ENCODE measurements around the gene ZNF286A.
"Not testable (repeated sequence)": the region's sequence is repeated elsewhere in the genome, so short reads cannot be mapped to it uniquely, and the experiment has no call there.

ZNF286A gene
- total RNA-seq, result 0.17 to 4.1 (median 1.6) reads per million in 18 experiments

DNA sequence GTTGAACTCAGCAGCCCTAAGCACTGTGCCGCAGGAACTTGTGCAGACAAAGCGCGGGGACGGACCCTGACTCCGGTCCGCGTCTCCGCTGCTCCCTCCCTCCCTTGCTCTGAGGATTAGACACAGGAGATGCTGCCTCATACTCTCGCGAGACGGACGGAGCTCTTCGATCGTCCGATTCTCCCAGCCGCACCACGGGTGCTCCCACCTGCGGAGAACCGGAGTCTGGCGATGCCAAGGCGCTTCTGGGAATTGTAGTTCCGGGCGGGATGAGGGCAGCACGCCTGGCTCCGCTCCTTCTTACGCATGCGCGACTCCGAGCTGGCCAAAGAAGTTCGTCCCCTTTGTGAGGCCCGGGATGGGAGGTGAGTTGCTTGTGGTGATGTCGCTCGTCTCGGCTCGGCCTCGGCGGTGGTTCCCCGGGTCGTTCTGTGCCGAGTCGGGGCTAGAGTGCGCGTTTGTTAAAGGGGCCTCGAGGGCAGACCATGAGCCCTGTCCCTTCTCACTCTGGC lies at the start of gene ZNF286A:
TSS of gene ZNF286A (plus strand) at position 340 of the 512 bp plus-strand sequence. CDS start 578 bp downstream, outside the sequence.
- DNase-seq, result peak; percentile 98 to 99

DNA sequence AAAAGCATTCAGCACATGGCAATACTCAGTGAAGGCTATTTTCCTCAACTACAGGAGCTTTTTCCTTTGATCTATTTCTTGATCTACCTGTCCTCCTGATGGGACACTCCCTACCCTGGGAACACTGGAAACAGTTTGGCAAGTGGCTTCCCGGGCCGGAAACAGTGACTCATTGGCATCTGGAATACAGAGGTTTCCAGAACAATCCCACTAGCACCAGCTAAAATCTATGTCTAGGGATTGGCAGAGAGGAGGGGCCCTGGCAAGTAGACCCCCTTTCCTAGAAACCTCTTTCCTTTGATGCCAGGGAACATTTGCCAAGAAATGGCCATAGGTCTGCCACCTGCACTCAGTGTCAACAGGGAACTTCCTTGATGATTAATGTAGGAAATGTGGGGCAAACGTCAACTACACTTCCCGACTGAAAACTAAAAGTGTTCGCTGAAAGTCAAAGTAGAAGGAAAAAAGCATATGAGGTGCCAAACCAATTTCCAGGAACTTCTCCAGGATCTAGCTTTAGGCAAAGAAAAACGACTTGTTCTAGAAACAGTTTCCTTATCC lies 49.6 kb upstream of the ZNF286A start:
- no peak for DNase-seq

DNA sequence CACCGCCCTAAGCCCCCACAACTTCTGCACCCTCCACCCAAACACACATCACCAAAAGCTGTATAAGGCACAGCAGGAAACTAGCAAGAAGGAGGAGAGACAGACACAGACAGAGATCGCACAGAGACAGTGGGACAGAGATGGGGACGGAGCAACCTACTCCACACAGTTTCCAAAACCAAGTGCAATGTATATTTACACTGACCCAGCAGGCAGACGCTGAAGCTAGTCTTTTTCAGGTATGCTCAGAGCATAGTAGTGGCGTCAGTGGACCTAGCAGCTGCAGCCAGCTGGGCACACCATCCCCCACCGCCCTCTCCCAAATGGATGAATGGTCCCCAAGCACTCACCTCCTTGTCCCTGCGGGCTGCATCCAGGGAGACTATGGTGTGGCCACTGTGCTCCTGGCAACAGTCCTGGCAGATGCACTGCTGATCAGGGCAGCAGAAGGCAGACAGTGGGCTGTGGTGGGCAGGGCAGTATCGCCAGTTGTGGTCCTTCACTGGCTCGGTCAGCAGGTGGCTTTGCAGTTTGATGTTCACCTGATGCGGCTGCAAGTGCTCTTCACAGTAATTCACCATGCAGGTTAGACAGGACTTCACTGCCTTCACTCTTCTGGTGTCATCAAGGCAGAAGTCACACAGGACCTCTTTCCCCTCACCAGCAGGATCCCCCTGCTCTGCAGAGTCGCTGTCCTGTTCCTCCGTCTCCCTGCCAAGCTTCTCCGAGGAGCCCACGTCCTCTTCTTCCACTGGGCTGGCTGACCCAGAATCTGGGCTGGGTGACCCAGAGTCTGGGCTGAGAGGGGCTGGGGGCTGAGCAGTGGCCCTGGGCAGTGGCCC lies 48.6 kb upstream of the ZNF286A start:
- no peak for DNase-seq

- DNase-seq, result peak; percentile 97 to 98
Observed at GRCh38 chr17:15651583-15652110, 47.9 kb upstream of the ZNF286A start.

DNA sequence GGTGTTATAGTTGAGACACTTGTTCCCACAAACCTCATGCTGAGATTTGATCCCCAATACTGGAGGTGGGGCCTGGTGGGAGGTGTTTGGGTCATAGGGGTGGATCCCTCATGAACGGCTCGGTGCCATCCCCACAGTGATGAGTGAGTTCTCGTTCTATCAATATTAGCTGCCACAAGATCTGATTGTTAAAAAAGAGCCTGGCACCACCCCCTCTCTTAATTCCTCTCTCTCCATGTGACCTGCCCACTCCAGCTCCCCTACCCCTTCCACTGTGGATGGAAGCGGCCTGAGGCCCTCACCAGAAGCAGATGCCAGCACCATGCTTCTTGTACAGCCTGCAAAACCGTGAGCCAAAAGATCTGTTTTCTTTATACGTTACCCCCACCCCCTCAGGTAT lies 46.6 kb upstream of the ZNF286A start:
- no peak for DNase-seq

- DNase-seq, result not testable (repeated sequence)
Observed at GRCh38 chr17:15654401-15654800, 45.2 kb upstream of the ZNF286A start.

GRCh38 chr17:15654886-15655561 lies 44.5 kb upstream of the ZNF286A start:
- DNase-seq, result no peak

DNA sequence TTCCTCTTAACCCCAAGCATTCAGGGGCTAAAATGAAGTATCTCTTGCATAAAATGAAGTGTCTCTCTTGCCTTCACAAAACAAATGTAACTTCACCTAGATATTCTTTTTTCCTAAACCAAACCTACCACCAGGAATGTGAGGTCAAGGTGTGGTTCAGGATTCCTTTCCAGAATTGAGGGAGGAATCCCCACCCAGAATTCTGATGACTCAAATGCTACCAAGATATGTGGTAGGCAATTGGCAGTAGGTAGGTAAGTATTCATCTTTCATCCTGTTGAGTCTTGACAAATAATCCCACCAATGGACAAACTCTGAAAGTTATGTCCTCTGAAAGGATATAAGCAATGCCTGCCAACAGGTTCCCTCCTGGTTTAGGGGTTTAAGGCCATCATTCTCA lies 41.7 kb upstream of the ZNF286A start:
- DNase-seq, result no peak

DNA sequence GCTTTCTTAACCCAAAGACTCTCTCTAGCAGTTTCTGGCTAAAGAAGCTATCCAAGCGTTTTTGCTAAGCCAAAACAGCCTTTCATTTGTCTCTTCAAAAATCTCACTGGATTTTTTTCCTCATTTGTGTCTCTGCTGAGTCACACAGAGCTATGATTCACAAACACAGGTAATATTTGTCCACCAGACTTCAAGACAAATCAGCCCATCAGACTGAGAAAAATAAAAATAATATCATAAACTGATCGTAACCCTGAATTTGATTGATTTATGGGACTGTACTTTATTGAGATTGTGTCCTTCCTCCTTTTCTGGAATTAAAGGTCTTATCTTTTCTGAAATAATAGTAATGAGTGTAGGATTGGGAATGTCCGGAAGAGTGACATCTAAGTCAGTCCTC lies 41.3 kb upstream of the ZNF286A start:
- DNase-seq, result no peak

DNA sequence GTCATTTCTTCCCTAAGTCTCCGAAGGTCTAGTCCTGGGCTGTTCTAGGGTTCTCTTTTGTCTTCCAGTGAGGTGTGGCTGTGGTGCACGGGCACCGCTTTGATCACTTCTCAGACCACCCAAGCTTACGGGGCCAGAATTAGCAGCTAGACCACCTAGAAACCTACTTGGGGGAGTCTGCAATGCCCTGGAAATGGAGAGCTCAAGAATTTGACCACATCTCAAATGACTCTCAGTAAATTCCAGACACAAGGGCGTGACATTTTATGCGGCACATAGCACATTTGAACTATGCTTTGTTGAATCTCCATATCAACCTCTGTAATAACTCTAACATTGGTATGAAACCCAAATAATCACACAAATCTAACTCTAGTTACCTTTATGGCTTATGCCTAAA lies 40.3 kb upstream of the ZNF286A start:
- DNase-seq, result no peak

DNA sequence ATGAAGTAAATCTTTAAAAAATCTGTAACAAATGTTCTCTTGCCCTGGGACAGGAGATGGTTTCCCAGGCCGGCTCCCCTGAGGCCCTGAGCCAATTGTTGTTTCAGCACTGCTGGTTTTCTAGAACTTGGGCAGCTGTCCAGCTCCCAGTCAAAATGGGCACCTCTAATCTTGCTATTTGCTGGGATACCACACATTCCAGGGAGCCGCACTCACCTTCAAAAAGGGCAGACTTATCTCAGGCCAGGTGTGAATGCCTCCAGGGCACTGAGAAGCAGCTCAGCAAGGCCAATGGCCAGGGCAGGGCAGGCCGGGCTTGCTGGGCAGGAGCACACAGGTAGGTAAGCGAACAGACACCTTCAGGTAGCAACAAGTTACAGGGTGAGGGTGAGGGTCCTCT lies 39.9 kb upstream of the ZNF286A start:
- no peak for DNase-seq

DNA sequence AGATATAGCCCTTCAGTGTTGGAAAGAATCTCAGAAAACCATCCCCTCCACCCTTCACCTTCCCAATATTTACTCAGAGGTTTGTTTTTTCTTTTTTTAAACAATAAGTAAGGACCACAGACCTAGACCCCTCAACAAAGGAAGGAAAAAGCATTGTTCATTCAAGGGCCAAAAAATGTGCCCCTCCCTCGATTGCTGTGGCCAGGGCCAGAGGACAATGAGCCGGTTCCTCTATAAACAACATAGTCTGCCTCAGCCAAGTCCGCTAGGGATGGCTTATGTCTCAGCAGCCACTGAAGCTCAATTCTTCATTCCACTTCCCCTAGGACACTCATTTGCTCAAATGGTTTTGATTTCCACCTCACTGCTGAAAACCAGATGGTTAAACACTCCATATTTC lies 39.5 kb upstream of the ZNF286A start:
- no peak for DNase-seq

- DNase-seq, result no peak
Observed at GRCh38 chr17:15662681-15663080, 36.9 kb upstream of the ZNF286A start.

GRCh38 chr17:15663176-15663575 lies 36.4 kb upstream of the ZNF286A start:
- no peak for DNase-seq

- no peak for DNase-seq
Observed at GRCh38 chr17:15663691-15664090, 35.9 kb upstream of the ZNF286A start.

- DNase-seq, result not testable (repeated sequence)
Observed at GRCh38 chr17:15669526-15669925, 30.0 kb upstream of the ZNF286A start.

DNA sequence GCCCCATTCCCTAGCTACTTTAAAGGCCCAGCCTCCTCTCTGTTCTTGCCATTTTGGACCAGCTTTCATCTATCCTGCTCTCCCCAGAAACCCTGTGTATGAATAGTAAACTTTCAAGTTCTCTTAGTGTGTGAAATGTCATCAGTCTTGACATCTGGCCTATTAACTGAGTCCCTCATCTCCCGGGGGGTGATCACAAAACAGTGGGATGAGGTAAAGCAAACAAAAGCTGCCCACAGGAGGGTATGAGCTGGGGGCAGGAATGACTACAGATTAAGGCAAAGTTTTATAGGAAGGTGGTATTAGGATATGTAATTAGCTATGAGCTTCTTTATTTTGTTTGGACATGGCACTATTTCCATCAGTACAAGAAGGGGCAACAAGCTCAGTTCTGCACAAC lies 24.9 kb upstream of the ZNF286A start:
- not testable (repeated sequence) for DNase-seq

DNA sequence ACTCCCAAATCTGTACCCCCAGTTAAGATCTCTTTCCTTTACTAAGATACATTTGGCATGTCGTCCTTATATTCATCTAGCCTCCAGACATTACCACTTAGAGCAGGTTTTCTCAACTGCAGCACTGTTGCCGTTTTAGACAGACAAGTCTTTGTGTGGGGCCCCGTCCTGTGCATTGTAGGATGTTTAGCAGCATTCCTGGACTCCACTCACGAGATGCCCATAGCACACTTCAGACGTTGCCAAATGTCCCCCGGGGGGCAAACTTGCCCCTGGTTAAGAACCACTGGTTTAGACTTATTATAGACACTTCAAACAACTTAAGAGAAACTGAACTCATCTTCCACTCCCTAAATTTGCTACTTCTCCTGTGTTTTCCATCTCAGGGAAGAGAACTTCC lies 23.6 kb upstream of the ZNF286A start:
- not testable (repeated sequence) for DNase-seq

DNA sequence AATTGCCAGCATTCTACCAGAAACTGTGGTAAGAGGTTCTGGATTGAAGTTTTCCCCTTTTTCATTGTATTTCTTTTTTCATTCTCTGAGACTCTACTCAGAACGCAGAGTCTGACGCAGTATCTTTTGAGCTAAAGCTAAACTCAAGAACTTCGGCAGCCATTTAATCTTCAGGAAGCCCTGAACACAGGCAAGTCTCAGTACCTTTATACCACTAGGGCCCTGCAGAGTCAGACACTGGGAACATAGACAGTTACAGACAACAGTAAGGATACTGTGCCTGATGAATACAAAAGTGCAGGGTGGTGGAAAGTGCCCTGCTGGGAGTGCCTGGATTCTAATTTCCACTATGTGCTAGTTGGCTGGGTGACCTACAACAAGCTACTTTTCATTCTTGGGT lies 16.4 kb upstream of the ZNF286A start:
- not testable (repeated sequence) for DNase-seq

GRCh38 chr17:15683824-15684478 lies 15.6 kb upstream of the ZNF286A start, which contains the start of gene TRIM16:
TRIM16 (minus strand) TSS chr17:15684311; CDS start chr17:15651609, 32,702 bp downstream.
- peak; percentile 69 to 73 for DNase-seq

DNA sequence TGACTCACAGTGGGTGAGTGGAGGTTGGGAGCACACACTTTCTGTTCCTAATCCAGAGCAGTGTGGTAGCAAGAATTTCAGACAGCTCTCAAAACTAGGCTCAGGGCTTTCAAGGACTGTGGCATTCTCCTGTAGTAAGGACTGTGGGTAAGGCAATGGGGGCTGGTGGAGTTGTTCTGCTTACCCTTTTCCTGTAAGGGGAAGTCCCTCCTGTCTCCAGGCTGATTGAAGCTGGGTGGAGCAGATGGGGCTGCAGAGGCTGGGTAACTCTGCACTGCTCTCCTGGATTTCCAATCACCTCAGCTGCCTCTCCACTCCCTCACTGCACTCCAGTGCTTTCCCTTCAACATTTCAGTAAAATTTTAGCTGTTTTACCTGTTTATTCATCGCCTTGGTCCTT lies 12.1 kb upstream of the ZNF286A start:
- not testable (repeated sequence) for DNase-seq

DNA sequence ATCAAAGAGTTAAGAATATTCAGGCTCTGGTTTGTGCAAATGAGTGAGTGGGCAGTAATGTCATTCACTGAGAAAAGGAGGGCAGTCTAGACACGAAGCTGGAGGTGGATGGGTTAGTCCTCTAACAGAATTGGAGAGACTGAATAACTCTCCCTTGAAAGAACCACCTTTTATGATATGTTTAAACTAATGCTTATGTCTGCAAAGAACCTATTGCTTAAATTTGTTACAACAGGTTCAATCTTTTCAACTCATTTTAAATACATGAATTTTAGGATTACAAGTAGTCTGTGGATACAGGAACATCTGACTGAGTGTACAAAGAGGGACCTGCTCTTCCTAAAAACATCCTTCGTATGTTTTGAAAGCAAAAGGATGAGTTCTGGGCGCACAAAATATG lies 585 bp upstream of the ZNF286A start:
- not testable (repeated sequence) for DNase-seq

Measured in inflammatory macrophage (primary cell).